Liver (tissue), 9 donors: ENCODE measurements around the gene APOBEC2. TPM values are rescaled to one million over a fixed set of nuclear protein-coding genes. Genes with fewer than 3 reads are reported as not detected.

Experiments used
- DNase-seq: peaks from one replicate; pipeline ENCODE4 v3.0.0-alpha.2; 2017; ENCODE audit warnings: low spot score
- H3K27ac ChIP-seq, 2 donors: one replicate each; pipeline ENCODE4 v1.7.0; 2013; ENCODE audit warnings: inconsistent platforms in 2 of 2, low read length in 2 of 2, control low read depth in 1 of 2, low read depth in 1 of 2, mild to moderate bottlenecking in 1 of 2
- H3K27me3 ChIP-seq, 4 donors: one replicate each; pipeline versions ENCODE4 v1.6.1 to v1.7.0; 2013; ENCODE audit warnings: low read length in 3 of 4, inconsistent platforms in 1 of 4, mild to moderate bottlenecking in 1 of 4, moderate library complexity in 1 of 4; ENCODE audit not compliant: control insufficient read depth in 4 of 4, insufficient read depth in 4 of 4
- H3K36me3 ChIP-seq, 4 donors: one replicate each; pipeline versions ENCODE4 v1.6.1 to v1.7.0; 2013; ENCODE audit warnings: low read length in 3 of 4, mild to moderate bottlenecking in 3 of 4, low read depth in 1 of 4, moderate library complexity in 1 of 4; ENCODE audit not compliant: control insufficient read depth in 4 of 4, insufficient read depth in 3 of 4
- H3K4me1 ChIP-seq, 4 donors: one replicate each; pipeline versions ENCODE4 v1.6.1 to v1.7.0; 2013; ENCODE audit warnings: low read length in 3 of 4, mild to moderate bottlenecking in 3 of 4, moderate library complexity in 1 of 4; ENCODE audit not compliant: control insufficient read depth in 4 of 4, insufficient read depth in 4 of 4
- H3K4me3 ChIP-seq, 3 donors: one replicate each; pipeline versions ENCODE4 v1.6.1 to v1.7.0; 2013; ENCODE audit warnings: low read length in 3 of 3, control low read depth in 1 of 3, low read depth in 1 of 3, mild to moderate bottlenecking in 1 of 3
- H3K9ac ChIP-seq, 2 donors: one replicate each; pipeline ENCODE4 v1.7.0; 2013; ENCODE audit warnings: low read length in 2 of 2, mild to moderate bottlenecking in 2 of 2, moderate library complexity in 2 of 2, control low read depth in 1 of 2, low read depth in 1 of 2
- H3K9me3 ChIP-seq, 4 donors: one replicate each; pipeline versions ENCODE4 v1.6.1 to v1.7.0; 2013; ENCODE audit warnings: low read length in 3 of 4; ENCODE audit not compliant: control insufficient read depth in 4 of 4
- ATF3 ChIP-seq: IDR thresholded peaks from 2 replicates; pipeline ENCODE4 v1.6.1; 2016; ENCODE audit warnings: antibody characterized with exemption
- CTCF ChIP-seq: fragments of 150-350 bp; IDR thresholded peaks from 2 replicates; pipeline ENCODE4 v1.5.1; 2017; ENCODE audit warnings: improper control_type of control experiment, low read depth, low read length; ENCODE audit not compliant: missing input control
- EGR1 ChIP-seq, 2 donors: IDR thresholded peaks; 2 replicates each; pipeline ENCODE4 v1.6.1; 2016 to 2018; ENCODE audit warnings: antibody characterized with exemption in 2 of 2, low read depth in 2 of 2
- FOXA1 ChIP-seq: IDR thresholded peaks from 2 replicates; pipeline ENCODE4 v1.6.1; 2016; ENCODE audit warnings: antibody characterized with exemption
- FOXA2 ChIP-seq: IDR thresholded peaks from 2 replicates; pipeline ENCODE4 v1.6.1; 2016; ENCODE audit warnings: antibody characterized with exemption
- GABPA ChIP-seq, 2 donors: IDR thresholded peaks in 1 of 2; conservative IDR thresholded peaks in 1 of 2; 2 replicates each; pipeline ENCODE4 v1.6.1; 2016; ENCODE audit warnings: antibody characterized with exemption in 2 of 2, mild to moderate bottlenecking in 1 of 2, moderate library complexity in 1 of 2
- HNF4A ChIP-seq, 2 donors: conservative IDR thresholded peaks; 2 replicates each; pipeline ENCODE4 v1.6.1; 2016; ENCODE audit warnings: antibody characterized with exemption in 2 of 2, mild to moderate bottlenecking in 2 of 2
- HNF4G ChIP-seq: IDR thresholded peaks from 2 replicates; pipeline ENCODE4 v1.6.1; 2016; ENCODE audit warnings: antibody characterized with exemption
- JUND ChIP-seq, 2 donors: IDR thresholded peaks; 2 replicates each; pipeline ENCODE4 v1.6.1; 2016; ENCODE audit warnings: antibody characterized with exemption in 2 of 2
- MAX ChIP-seq: IDR thresholded peaks from 2 replicates; pipeline ENCODE4 v1.6.1; 2016; ENCODE audit warnings: antibody characterized with exemption
- NR2F2 ChIP-seq: IDR thresholded peaks from 2 replicates; pipeline ENCODE4 v1.6.1; 2016; ENCODE audit warnings: antibody characterized with exemption
- RAD21 ChIP-seq, 2 donors: IDR thresholded peaks; 2 replicates each; pipeline ENCODE4 v1.6.1; 2016; ENCODE audit warnings: antibody characterized with exemption in 2 of 2, mild to moderate bottlenecking in 2 of 2
- REST ChIP-seq: IDR thresholded peaks from 2 replicates; pipeline ENCODE4 v1.6.1; 2016; ENCODE audit warnings: antibody characterized with exemption, mild to moderate bottlenecking
- RXRA ChIP-seq, 2 donors: IDR thresholded peaks; 2 replicates each; pipeline ENCODE4 v1.6.1; 2017 to 2018; ENCODE audit warnings: antibody characterized with exemption in 2 of 2, mild to moderate bottlenecking in 1 of 2
- SP1 ChIP-seq: IDR thresholded peaks from 2 replicates; pipeline ENCODE4 v1.6.1; 2018; ENCODE audit warnings: antibody characterized with exemption, mild to moderate bottlenecking
- TAF1 ChIP-seq: conservative IDR thresholded peaks from 2 replicates; pipeline ENCODE4 v1.6.1; 2016; ENCODE audit warnings: antibody characterized with exemption, mild to moderate bottlenecking
- YY1 ChIP-seq: IDR thresholded peaks from 2 replicates; pipeline ENCODE4 v1.6.1; 2016; ENCODE audit warnings: antibody characterized with exemption, mild to moderate bottlenecking
- ZBTB33 ChIP-seq: IDR thresholded peaks from 2 replicates; pipeline ENCODE4 v1.6.1; 2016; ENCODE audit warnings: antibody characterized with exemption
- whole genome bisulfite sequencing: extraction: QIAGEN DNeasy Blood & Tissue Kit; methylation state at CpG from one replicate; pipeline ENCODE4 v1.1.7; 2013; 5-methylcytosine and 5-hydroxymethylcytosine counted together
- polyA plus RNA-seq, 2 donors: library from polyadenylated mRNA; stranded (reverse) in 1 of 2; unstranded in 1 of 2; fragments of 200-250 nt in 1 of 2; fragments of >200 nt in 1 of 2; fragmentation: Nextera tagmentation in 1 of 2; extraction: Ambion mirVana in 1 of 2; gene quantifications; one replicate each; pipeline versions ENCODE4 v1.2.1 to v1.2.3, GENCODE V29; 2013 to 2015
- total RNA-seq, 2 donors: library from RNA; depleted of rRNA; stranded (reverse); fragments of >200 nt; gene quantifications; one replicate each; pipeline ENCODE4 v1.2.3, GENCODE V29; 2014
- donor health status: healthy.
- donor health status: healthy.
- donor health status: healthy.
- donor health status: healthy.
- donor health status: healthy.

Gene APOBEC2
- total and polyA plus RNA-seq, 4 donors: 1.6 to 2.3 TPM; not detected in 2

- peaks cover 1 to 36% (median 29%) of the 10 kb centered on the region in 4 donors for H3K4me1 ChIP-seq
- H3K36me3 ChIP-seq: peaks cover 5 to 17% (median 8%) of the 10 kb centered on the region in 4 donors
- no peaks in the 10 kb centered on the region for H3K9me3 ChIP-seq
- H3K27me3 ChIP-seq: no peaks in the 10 kb centered on the region
- no peak for DNase-seq
- H3K4me3 ChIP-seq: no peak overlapping the region
- TF ChIP-seq HNF4A (conservative IDR thresholded peaks at IDR 0.05) (no peak), TAF1 (no peak), NR2F2 (no peak), SP1 (no peak), FOXA1 (no peak), EGR1 (IDR thresholded peaks at IDR 0.05; ENCODE audit: low read depth in 2 of 2) (no peak), MAX (no peak), GABPA (IDR thresholded peaks at IDR 0.05 in 1 of 2, conservative IDR thresholded peaks at IDR 0.05 in 1 of 2) (no peak), REST (no peak), ATF3 (no peak), RAD21 (IDR thresholded peaks at IDR 0.05) (no peak), FOXA2 (no peak), YY1 (no peak), CTCF (no peak), RXRA (IDR thresholded peaks at IDR 0.05) (no peak), HNF4G (no peak), JUND (IDR thresholded peaks at IDR 0.05) (no peak), ZBTB33 (no peak)
- WGBS: 93% methylated on average over 4 of the region's 4 CpGs
- H3K27ac ChIP-seq: peak overlapping the region in 1 of 2 donors; percentile 99
- no peak overlapping the region for H3K9ac ChIP-seq
Observed at GRCh38 chr6:41075651-41076626, 22.9 kb downstream of the APOBEC2 start.
